GM21526 (cell line): ENCODE data around the gene SRSF2.

ENCODE experiments used
- ATAC-seq: cut with Tn5 transposase; IDR thresholded peaks from one replicate; pipeline ENCODE4 v1.9.1; 2021; ENCODE audit warnings: moderate library complexity; ENCODE audit not compliant: unreplicated experiment, low FRiP score

SRSF2 gene

GRCh38 chr17:76685366-76685765 lies 51.8 kb downstream of the SRSF2 start:
- ATAC-seq: no peak

GRCh38 chr17:76684756-76685155 lies 52.4 kb downstream of the SRSF2 start:
- no peak for ATAC-seq
